GM21737 (cell line): ENCODE data around the gene RNF220.

Source experiments
- ATAC-seq: cut with Tn5 transposase; IDR thresholded peaks from one replicate; pipeline ENCODE4 v1.9.1; 2021; ENCODE audit warnings: mild to moderate bottlenecking, moderate library complexity; ENCODE audit not compliant: unreplicated experiment

The RNF220 gene

DNA sequence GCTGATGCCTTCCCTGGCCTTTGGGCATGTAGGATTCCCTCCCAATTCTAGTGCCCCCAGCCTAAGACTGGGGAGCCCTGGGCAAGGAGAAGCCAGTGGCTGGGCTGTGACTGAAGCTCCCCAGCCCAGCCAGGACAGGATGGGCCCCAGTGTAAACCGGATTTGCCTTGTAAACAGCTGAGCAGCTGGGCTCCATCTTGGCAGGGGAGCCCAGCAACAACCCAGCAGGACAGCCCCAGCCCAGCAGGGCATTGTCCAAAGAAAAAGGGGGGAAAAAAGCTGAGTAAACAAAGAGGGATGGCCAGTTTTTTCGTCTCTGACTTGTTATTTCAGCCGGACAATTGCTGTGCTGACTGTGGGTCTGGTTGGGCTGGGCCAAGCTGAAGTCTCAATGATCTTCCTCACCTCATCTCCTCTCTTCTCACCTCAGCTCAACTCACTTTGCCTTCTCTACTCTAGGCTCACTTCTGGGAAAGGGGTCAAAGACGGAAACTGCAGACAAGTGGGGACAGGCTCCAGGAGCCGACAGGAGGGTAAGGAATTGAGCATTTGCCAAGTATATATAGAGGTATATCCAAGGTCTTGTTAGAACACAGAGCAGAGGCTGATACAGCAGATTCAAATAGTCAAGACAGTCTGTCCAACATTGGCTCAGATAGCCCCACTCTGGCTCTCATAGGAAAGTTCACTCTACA lies 171.5 kb downstream of the RNF220 start:
- ATAC-seq: no peak

DNA sequence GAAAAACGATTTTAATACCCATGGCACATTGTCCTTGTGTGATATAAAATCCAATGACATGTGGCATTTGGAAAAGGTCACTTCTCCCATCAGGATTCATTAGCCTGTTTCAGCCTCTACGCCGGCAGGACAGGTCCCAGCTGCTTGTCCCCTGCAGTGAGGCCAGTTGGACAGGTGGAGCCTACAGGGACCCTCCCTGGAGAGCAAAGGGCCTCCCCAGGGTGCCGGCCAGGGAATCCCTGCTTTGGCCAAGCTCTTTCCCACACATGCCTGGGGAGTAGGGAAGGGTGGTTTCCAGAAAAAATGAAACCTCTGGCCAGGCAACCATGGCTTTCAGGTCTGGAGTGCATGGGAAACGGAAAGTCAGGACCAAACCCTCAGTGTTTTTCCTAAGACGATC lies 176.2 kb downstream of the RNF220 start:
- ATAC-seq: no peak

DNA sequence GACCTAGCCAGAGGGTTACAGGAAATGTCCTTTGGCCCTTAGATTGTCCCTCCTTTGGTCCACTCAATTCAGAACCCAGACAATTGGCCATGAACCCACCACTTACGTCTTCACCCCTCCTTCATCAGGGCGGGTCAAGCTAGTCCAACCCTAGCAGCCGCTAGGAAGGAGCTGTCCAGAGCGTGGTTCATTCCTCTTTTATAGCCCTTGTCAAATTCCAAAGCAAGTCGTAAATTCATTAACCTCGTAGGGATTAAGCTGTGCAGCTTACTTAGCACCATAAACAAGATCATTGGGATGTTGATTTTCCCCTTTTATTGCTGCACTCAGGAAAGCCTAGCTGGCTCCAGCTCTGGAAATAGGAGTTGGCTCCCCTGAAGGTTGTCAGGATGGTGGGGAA lies 179.1 kb downstream of the RNF220 start:
- ATAC-seq: no peak

DNA sequence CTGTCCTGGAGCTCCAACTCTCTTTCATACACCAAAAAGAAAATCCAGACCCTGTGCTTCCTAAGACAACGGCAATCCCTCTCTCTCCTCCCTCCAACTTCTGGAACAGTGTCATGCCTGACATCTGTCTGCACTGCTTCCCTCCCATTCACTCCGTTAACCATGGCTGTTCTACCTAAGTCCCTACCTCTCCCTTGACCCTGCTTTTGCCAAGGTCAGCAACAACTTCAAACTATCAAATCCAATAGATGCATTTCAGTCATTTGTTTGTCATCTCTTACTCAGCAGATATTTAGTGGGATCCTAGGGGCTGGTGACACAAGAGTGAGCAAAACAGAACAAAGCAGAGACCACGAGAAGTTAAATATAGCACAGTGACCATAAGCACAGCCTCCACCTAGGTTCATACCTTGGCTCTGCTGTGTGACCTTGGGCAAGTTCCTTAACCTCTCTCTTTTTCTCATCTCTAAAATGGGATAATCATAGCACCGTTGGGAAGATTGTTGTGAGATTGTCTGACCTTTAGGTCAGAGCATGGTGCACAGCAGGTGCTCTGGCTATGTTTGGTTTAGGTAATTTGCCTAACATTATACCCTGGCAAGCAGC lies 180.4 kb downstream of the RNF220 start:
- ATAC-seq: no peak

DNA sequence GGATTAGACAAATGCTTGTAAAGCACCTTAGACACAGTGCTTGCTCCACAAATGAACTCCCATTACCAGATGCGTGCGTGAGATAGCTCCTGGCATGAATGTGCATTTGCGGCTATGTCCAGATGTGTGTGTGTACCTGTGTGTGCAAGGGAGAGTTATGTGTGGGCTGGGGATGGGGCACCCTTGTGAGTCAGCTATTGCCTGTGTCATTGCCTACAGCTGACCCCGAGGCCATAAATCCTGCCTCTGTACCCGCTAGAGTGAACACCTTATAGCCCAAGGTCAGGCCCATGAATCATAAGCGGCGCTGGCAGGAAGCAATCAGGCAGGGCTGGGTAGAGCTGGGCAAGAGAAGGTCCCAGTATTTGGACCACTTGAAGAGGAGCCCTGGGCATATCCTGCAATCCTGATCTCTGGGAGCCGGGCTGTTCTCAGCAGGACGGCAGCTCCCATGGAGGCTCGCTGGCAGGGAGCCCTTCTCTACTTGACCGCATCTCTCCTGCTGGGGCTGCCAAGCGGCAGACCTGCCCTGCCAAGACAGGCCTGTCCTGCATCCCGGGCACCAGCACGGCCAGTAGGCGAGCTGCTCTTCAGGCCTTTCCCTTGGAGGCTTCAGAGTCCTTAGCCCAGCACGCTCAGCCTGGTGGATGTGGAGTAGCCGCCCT lies 182.9 kb downstream of the RNF220 start:
- no peak for ATAC-seq

DNA sequence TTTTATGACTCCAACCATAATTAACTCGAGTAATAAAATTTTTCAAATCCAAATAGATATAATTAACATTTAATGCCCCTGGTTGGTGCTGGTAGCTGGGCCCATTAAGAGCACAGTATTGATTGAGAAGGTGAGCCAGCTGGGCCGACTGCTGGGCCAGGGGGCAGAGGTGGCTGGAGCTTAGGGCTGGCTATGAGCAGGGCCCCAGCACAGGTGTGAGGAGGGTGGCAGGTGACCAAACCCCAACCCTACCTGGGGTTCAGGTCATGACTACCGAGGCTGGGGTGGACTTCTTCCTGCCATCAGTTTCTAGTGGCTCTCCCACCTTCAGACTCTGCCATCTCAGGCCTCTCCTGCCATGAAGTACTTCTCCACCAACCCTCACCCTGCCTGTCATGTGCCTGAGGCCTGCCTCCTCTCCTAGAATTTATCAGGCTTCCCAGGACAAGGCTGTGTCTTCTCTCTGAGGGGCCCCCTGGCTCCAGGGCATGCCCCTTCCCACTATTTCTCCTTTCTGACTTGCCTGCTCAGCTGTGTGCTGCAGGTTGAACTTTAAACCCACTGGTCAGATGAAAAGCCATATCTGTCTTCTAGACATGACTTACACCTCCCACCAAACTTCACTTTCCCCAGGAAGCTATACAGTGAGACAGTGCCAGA lies 183.6 kb downstream of the RNF220 start:
- ATAC-seq: no peak

DNA sequence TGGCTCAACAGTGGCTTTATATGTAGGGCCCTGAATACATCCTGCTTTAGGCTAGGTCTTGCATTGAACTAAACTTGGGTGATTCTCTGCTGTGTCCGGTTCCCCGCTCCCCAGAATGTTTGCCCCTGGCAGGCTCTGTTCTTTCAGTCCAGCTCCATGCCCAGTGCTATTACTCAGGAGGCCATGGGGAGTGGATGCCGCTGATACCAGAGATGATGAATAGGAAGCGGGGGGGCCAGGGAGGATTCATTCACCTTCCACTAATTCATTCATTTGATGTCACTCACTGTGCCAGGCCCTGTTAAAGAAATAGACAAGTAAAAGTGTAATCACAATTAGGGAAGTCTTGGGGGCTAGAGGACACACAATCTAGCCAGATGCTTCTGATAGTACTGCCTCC lies 185.4 kb downstream of the RNF220 start:
- ATAC-seq: no peak

DNA sequence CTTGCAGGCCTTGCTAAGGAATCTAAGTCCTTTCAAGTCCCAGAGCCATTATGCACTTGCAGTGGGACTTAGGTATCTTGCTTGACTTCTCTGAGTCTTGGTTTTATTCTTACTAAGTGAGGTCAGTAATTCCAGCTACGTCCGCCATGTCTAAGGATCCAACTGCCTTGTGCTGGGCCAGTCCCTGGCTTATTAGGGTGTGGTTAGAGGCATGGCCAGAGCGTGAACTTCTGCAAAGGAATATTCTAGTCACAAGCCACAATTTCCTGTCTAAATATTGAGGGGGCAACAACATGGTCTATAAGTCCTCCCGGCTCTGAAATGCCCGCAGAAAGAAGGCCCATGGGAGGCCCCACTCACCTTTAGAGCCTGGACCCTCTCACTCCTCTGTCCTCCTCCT lies 186.3 kb downstream of the RNF220 start:
- ATAC-seq: no peak

DNA sequence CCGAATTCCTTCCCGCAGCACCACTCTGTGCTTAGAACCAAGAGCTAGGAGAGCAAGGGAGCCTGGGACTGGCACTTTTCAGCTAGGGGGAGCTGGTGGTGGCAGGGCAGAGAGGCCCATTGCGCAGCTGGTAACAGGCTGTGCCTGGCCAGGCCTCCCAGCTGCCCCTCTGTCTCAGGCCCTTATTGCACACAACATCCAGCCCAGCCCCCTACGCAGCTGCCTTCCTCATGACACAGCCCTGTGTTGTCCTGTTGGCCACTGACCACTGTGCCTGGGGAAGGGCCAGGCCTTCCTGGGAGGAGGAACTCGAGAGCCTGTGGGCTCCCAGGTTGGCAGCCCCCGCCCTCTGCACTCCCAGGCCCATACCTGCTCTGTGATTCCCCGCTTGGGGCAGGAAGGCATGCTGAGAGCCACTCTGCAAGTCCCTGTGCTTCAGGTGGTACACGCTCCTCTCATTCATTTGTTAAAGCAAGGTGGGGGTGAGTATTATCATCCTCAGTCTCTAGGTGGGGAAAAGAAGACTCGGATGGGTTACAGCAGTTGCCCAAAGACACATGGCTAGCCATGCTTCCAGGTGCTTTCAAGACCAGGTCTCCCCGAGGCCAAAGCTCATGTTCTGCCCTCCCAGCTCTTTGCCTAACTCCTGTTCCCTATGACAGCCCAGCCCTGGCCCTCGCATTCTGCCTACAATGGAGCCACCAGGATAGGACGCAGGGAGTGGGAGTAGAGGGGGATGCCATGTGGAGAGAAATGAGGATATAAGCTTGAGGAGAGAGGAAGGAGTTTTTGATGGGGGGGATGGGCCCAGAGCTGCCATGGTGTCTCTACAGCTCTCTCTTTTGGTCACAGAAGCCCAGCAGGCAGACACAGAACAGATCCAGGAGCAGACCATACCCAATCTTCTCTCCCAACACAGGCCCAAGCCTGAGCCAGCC lies 187.4 kb downstream of the RNF220 start:
- ATAC-seq: no peak

DNA sequence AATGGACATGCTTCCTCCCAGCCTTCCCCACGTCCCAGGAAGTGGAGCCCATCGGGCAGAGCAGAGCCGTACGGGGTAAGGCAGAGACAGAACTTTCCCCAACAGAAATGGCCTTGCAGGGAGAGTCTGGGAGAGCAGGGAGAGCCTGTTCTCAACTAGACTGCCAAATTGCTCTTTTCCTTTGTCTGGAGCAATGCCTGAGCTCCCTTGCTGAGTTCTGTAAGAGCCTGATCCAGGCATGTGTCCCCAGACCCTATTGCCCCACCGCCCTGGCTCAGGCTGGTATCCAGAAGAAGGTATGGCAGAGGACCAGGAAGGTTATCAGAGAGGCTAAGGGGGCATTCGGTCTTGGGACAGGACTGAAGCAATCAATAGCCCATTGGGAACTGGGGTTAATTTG lies 189.3 kb downstream of the RNF220 start:
- ATAC-seq: no peak

DNA sequence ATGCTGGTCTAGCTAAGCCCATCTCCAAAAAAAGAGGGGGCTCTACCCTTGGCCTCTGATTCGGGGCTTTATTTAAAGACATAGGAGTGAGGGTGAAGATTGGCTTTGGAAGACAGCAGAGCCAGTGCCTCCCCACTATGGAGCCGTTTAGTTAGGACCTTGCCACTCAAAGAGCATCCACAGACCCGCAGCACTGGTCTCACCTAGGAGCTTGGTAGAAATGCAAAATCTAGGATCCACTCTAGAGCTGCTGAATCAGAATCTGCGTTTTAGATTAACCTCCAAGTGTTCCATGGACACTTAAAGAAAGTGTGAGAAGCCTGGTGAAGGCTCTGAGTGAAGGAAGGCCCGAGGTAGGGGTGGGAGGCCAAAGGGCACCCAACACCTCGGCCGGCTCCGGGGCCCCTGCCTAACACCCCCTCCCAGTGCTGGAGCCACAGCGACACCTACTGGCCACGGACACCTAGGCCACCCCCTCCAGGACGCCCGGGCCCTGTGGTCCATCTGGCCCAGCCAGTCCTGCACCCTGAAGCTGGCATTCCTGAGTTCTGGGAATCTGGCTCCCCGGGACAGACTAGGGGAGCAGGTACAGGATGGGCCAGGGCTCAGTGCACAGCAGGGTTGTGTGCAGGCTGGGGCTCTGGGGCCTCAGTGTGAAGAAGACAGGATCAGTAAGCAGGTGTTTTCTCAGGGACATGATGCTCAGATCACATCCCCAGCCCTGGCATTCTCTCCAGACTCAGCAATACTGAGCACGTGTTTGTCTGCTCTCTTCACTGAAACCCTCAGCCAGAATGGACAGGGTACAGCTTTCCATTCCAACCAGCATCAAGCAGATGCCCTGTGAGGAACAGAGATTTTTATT lies 190.0 kb downstream of the RNF220 start:
- no peak for ATAC-seq

DNA sequence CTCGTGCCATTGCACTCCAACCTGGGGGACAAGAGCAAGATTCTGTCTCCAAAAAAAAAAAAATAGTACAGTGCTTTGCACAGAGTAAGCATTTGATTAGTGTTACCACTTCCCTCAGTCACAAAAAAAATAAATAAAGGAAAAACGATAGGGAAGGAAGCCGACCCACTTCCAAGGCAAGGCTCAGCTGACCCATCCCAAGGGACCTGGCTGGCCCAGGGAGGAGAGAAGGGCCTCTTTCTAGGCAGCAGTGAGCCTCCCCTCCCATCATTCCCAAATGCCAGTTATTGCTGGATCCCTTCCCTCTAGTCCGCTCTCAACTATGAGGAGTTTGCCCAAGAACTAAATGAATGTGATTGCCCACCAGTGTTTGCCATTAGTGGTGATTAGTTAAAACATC lies 191.5 kb downstream of the RNF220 start:
- no peak for ATAC-seq

DNA sequence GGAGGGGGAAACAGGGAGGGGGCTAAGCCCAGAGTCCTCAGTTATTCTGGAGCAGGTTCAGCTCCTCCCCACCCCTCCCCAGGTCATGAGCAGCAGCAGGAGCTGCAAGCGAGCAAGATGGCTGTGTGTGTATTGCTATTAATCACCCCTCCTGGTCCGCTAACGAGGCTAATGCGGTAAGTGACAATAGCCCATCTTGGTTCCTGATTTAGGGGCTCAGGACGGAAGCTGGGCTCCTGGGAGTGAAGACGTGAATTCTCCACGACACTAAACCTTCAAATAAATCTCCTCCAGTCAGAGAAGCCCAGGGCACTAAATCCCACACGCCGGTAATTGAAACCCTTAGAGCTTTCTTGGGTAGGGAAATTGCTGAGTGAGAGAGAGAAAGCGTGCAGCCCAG lies 193.1 kb downstream of the RNF220 start:
- no peak for ATAC-seq

DNA sequence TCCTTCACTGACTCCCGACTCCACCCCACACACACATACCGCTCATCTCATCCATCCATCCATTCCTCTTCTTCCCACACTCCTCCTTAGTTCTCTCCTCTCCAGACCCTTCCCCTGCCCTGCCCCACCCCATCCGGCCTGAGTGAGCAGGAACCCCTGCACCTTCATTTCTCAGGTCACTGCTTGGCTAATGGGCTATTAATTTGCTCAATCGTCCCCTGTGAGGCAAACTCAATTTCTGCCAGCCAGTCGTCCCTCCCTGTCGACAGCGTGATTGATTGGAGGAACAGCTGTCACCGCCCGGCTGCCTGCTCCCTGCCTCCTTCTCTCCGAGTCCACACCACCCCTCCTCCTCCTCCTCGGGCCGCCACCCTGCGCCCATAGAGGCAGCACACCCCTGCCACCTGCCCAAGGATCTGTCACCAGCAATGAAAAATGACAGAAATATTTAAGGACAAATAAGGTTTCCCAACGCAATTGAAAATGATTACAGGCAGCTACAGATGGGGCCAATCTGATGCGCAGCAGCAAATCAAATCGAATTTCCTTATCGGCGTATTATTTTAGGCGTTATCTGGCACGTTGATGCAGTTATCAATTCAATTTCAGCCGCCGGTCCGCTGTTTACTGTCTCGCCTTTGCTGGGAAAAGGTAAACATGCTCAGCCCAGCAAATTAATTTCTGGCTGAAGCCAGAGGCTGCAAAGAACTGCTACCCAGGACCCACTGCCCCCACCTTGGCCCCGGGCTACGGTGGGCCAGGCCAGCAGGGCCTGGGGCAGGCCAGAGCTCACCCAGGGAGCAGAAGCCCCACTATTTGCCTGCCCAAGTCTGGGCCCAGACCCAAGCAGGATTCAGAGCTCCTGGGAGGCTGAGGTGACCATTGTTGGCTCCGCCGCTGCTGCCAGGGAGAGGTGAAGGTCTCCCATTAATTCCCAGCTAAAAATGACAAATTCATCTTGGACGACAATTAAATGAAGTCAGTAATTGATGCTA lies 197.9 kb downstream of the RNF220 start:
- ATAC-seq: no peak

DNA sequence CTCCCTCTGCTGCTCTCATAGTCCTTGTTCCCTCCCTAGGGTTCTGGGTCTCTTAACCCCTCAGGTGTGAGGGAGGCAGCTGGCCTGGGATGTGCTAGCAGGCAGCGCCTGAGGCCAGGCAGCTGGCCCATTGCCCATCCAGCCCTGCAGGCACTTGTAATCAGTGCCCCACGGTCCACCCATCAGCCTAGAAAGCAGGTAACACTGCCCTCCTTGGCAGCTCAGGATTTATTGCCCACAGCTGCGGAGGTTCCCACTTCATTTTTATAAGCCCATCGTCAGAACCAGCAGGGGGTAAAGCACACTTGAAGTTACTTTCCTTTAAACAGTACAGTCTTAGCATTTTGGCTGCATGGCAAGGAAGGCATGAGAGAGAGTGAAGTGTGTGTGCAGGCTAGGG lies 198.7 kb downstream of the RNF220 start:
- no peak for ATAC-seq

DNA sequence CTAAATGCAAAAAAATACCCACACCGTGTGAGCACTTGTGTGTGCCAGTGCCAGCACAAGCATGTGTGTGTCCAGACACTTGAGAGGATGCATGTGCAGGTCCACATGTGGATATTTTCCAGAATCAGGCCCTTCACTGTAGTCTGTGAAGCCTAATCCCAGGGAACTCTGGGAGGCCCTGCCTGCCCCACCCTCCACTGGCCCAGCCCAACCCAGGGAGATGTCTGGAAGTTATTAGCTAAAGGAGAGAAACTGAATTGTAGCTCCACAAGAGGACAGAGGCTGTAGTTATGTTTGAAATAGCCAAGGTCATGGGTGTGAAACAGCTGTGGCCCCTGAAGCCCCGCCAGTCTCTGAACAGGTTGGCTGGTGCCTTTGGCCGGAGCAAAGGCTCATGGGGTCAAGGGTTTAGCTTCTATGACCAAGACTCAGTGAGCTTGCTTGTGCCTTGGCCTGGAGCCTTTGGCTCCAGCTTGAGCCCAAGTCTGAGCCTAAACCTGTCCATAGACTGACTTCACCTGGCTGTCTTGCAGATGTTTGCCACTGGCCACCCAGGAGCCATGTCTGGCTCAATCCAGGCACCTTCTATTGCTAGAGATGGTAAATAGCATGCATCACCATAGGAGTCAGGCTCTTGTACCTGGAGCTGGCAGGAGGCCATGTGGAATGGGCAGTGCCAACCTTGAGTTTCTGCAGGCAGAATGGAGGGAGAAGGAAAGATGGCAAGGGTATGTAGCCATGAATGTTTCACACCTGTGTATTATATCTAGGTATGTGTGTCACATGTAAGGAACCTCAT lies 199.3 kb downstream of the RNF220 start:
- ATAC-seq: no peak

DNA sequence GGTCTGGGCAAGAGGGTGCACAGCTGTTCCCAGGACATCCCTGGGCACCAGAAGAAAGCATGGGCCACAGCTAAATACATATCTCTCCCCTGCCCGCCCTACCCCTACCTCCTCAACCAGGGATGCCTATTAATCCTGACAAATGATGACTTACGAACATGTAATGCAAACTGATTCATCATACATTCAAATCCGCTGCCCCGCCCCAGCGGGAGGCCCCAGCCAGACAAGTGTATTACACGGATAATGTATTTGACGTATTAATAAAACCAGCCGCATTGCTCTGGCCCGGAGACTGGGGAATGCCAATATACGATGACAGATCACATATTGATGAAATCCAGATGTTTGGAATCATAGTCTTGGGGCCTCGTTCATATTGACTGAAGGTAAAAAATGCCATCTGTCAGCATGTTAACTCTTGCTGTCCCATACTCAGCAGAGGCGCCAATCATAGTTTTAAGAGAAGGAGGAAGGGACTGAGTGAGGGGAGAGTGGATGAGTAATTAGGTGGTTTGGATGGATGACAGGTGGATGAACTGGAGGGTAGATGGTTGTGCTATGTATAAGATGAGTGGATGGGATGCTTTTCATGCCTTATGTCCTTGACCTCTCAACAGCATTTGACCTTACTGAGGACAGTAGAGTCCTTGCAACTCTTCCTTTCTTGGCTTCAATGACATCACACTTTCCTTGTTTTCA lies 201.0 kb downstream of the RNF220 start:
- ATAC-seq: no peak
